C4-2B (cell line): ENCODE measurements around the gene SEC23A.

Source experiments
- ZFX ChIP-seq: fragments of 450-650 bp; IDR thresholded peaks from 2 replicates; pipeline ENCODE4 v1.6.1; 2017
- TF ChIP-seq, protein P1 (sequence below): fragments of 450-650 bp; conservative IDR thresholded peaks from 2 replicates; pipeline ENCODE4 v1.5.1; 2017; ENCODE audit warnings: mild to moderate bottlenecking

DNA sequence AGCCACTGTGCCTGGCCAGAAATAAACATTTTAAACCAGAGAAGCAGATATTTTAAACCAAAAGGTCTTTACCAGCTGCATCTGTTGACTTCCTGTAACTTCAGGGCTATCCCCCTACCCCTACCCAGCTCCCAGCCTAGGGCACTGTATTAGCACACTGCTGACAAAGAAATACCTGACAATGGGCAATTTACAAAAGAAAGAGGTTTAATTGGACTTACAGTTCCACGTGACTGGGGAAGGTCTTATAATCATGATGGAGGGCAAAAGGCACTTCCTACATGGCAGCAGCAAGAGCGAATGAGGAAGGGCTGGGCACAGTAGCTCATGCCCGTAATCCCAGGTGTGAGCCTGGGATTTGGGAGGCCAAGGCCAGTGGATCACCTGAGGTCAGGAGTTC, 37.1 kb upstream of the SEC23A start:
- TF ChIP-seq, protein P1, sequence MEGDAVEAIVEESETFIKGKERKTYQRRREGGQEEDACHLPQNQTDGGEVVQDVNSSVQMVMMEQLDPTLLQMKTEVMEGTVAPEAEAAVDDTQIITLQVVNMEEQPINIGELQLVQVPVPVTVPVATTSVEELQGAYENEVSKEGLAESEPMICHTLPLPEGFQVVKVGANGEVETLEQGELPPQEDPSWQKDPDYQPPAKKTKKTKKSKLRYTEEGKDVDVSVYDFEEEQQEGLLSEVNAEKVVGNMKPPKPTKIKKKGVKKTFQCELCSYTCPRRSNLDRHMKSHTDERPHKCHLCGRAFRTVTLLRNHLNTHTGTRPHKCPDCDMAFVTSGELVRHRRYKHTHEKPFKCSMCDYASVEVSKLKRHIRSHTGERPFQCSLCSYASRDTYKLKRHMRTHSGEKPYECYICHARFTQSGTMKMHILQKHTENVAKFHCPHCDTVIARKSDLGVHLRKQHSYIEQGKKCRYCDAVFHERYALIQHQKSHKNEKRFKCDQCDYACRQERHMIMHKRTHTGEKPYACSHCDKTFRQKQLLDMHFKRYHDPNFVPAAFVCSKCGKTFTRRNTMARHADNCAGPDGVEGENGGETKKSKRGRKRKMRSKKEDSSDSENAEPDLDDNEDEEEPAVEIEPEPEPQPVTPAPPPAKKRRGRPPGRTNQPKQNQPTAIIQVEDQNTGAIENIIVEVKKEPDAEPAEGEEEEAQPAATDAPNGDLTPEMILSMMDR = no peak
- no peak for TF ChIP-seq ZFX
